Activated CD8-positive, alpha-beta memory T cell treated with anti-CD3 and anti-CD28 coated beads, Interleukin-2, amount 10 ng/mL, durations not matched to agents 7 days and 5 days (primary cell): ENCODE results near the gene CD14. TPM values are rescaled to one million over a fixed set of nuclear protein-coding genes. Genes with fewer than 3 reads are reported as not detected.
"Not testable (repeated sequence)": the region's sequence is repeated elsewhere in the genome, so short reads cannot be mapped to it uniquely, and the experiment has no call there.

Source experiments
- ATAC-seq: fragments of 150-1000 bp; cut with Tn5 transposase; one replicate; pipeline ENCODE4 v1.10.0; 2021; ENCODE audit warnings: moderate library complexity
- CTCF ChIA-PET: fragments of 350-600 bp; sonication (Branson Sonifier 250); formaldehyde crosslinking; loops from one replicate; lab custom pipeline; 2021; ENCODE audit warnings: antibody characterized with exemption; lab: Charles Lee
- DNase-seq: peaks from one replicate; pipeline ENCODE4 v3.0.0-alpha.2; 2020
- H3K27ac Mint-ChIP-seq: one replicate; pipeline ENCODE4 v1.8.0; 2021; ENCODE audit warnings: mild to moderate bottlenecking, mixed read lengths
- H3K27me3 Mint-ChIP-seq: one replicate; pipeline ENCODE4 v1.8.0; 2021; ENCODE audit warnings: mixed read lengths
- H3K36me3 Mint-ChIP-seq: one replicate; pipeline ENCODE4 v1.8.0; 2021; ENCODE audit warnings: mild to moderate bottlenecking, mixed read lengths
- H3K4me1 Mint-ChIP-seq: one replicate; pipeline ENCODE4 v1.8.0; 2021; ENCODE audit warnings: mixed read lengths
- H3K4me3 Mint-ChIP-seq: one replicate; pipeline ENCODE4 v1.8.0; 2021; ENCODE audit warnings: mild to moderate bottlenecking, moderate library complexity, mixed read lengths
- H3K9me3 Mint-ChIP-seq: one replicate; pipeline ENCODE4 v1.8.0; 2022; ENCODE audit warnings: low read depth, mixed read lengths
- total RNA-seq, 2 experiments: library from RNA; stranded (reverse); gene quantifications; one replicate each; pipeline ENCODE4 v1.2.3, GENCODE V29; 2021

The CD14 gene
- total RNA-seq: under 1 TPM; 0.38 to 0.56 TPM

GRCh38 chr5:140633021-140633471 lies at the start of gene CD14:
Gene CD14 (minus strand): TSS chr5:140633175. CDS start chr5:140633071, 104 bp downstream.
- peak within 1 kb of the TSS; percentile 76 for H3K4me3 Mint-ChIP-seq
- ATAC-seq (peak; percentile 6), DNase-seq (no peak)
- H3K9me3 Mint-ChIP-seq: peaks cover 1% of the 10 kb centered on the region
- no peak within 1 kb of the TSS for H3K27ac Mint-ChIP-seq
- CTCF ChIA-PET: interaction anchor here (0.8 to 1.6 kb wide), 10 partner anchors 9 to 270 kb away, joined by 3 to 7 read pairs (median 4); no protein-coding TSS in a partner anchor
- H3K36me3 Mint-ChIP-seq: peaks cover 1% of the 10 kb centered on the region
- H3K4me1 Mint-ChIP-seq: peaks cover 36% of the 10 kb centered on the region
- H3K27me3 Mint-ChIP-seq: peaks cover 27% of the 10 kb centered on the region

- no peak overlapping the region for H3K27ac Mint-ChIP-seq
- no peak for DNase-seq
- H3K4me3 Mint-ChIP-seq: no peak overlapping the region
- no peak for ATAC-seq
- CTCF ChIA-PET: no interaction called here
- H3K36me3 Mint-ChIP-seq: peaks cover 34% of the 10 kb centered on the region
- H3K9me3 Mint-ChIP-seq: no peaks in the 10 kb centered on the region
- no peaks in the 10 kb centered on the region for H3K27me3 Mint-ChIP-seq
- peaks cover 9% of the 10 kb centered on the region for H3K4me1 Mint-ChIP-seq
Measured at GRCh38 chr5:140678993-140679392, 46.0 kb upstream of the CD14 start.

- peak; percentile 37 for ATAC-seq
- peak overlapping the region; percentile 69 for H3K27ac Mint-ChIP-seq
Measured at GRCh38 chr5:140677947-140678346, 45.0 kb upstream of the CD14 start.

GRCh38 chr5:140674629-140675028 lies 41.7 kb upstream of the CD14 start:
- Mint-ChIP-seq H3K27me3 (no peaks in the 10 kb centered on the region), H3K9me3 (no peaks in the 10 kb centered on the region), H3K36me3 (peaks cover 36% of the 10 kb centered on the region), H3K4me3 (no peak overlapping the region), H3K27ac (no peak overlapping the region), H3K4me1 (peaks cover 9% of the 10 kb centered on the region)
- DNase-seq: no peak
- ATAC-seq: no peak
- CTCF ChIA-PET: interaction anchor here (1.5 to 1.7 kb wide), 2 partner anchors 16 to 45 kb away, joined by 4 to 9 read pairs; partner anchors contain the start of genes HARS1 and HARS2

More at GRCh38 chr5:140677947-140678346, 45.0 kb upstream of the CD14 start:
- Mint-ChIP-seq H3K27me3 (no peaks in the 10 kb centered on the region), H3K36me3 (peaks cover 30% of the 10 kb centered on the region), H3K9me3 (no peaks in the 10 kb centered on the region), H3K4me3 (no peak overlapping the region), H3K4me1 (peaks cover 9% of the 10 kb centered on the region)
- DNase-seq: no peak
- CTCF ChIA-PET: interaction anchor here (1.4 kb wide), 1 partner anchor 22 kb away, joined by 3 read pairs; the partner anchor contains the start of gene ZMAT2

- Mint-ChIP-seq H3K4me1 (peaks cover 9% of the 10 kb centered on the region), H3K36me3 (peaks cover 40% of the 10 kb centered on the region), H3K9me3 (no peaks in the 10 kb centered on the region), H3K27ac (no peak overlapping the region), H3K4me3 (no peak overlapping the region), H3K27me3 (no peaks in the 10 kb centered on the region)
- CTCF ChIA-PET: interaction anchor here (1.5 to 1.7 kb wide), 2 partner anchors 16 to 46 kb away, joined by 4 to 9 read pairs; partner anchors contain the start of genes HARS1 and HARS2
- no peak for ATAC-seq
- no peak for DNase-seq
Measured at GRCh38 chr5:140674211-140674610, 41.2 kb upstream of the CD14 start.

- no peak within 1 kb of the TSS for H3K4me3 Mint-ChIP-seq
- CTCF ChIA-PET: interaction anchor here (1.7 kb wide), 1 partner anchor 17 kb away, joined by 9 read pairs; the partner anchor contains the start of genes HARS1 and HARS2
- H3K4me1 Mint-ChIP-seq: peaks cover 9% of the 10 kb centered on the region
- peaks cover 49% of the 10 kb centered on the region for H3K36me3 Mint-ChIP-seq
- H3K27ac Mint-ChIP-seq: no peak within 1 kb of the TSS
- no peak for DNase-seq
- no peaks in the 10 kb centered on the region for H3K27me3 Mint-ChIP-seq
- H3K9me3 Mint-ChIP-seq: no peaks in the 10 kb centered on the region
- ATAC-seq: no peak
Measured at GRCh38 chr5:140673187-140673976, 40.4 kb upstream of the CD14 start, which contains the start of gene DND1. Gene DND1 (minus strand): TSS chr5:140673576. CDS start chr5:140673542, 34 bp downstream.

GRCh38 chr5:140672455-140673186 lies 39.6 kb upstream of the CD14 start:
- Mint-ChIP-seq H3K4me3 (no peak overlapping the region), H3K36me3 (peaks cover 51% of the 10 kb centered on the region), H3K27me3 (no peaks in the 10 kb centered on the region), H3K9me3 (no peaks in the 10 kb centered on the region), H3K4me1 (peaks cover 5% of the 10 kb centered on the region), H3K27ac (no peak overlapping the region)
- DNase-seq (peak; percentile 48), ATAC-seq (peak; percentile 46)
- CTCF ChIA-PET: interaction anchor here (0.9 kb wide), 1 partner anchor 17 kb away, joined by 3 read pairs; no protein-coding TSS in a partner anchor

GRCh38 chr5:140671472-140672125 lies 38.6 kb upstream of the CD14 start:
- peaks cover 13% of the 10 kb centered on the region for H3K4me1 Mint-ChIP-seq
- H3K4me3 Mint-ChIP-seq: no peak overlapping the region
- DNase-seq: no peak
- CTCF ChIA-PET: interaction anchor here (0.9 kb wide), 1 partner anchor 18 kb away, joined by 3 read pairs; no protein-coding TSS in a partner anchor
- no peak for ATAC-seq
- no peaks in the 10 kb centered on the region for H3K27me3 Mint-ChIP-seq
- peaks cover 45% of the 10 kb centered on the region for H3K36me3 Mint-ChIP-seq
- H3K27ac Mint-ChIP-seq: no peak overlapping the region
- H3K9me3 Mint-ChIP-seq: no peaks in the 10 kb centered on the region

GRCh38 chr5:140671035-140671434 lies 38.1 kb upstream of the CD14 start:
- Mint-ChIP-seq H3K4me1 (peaks cover 17% of the 10 kb centered on the region), H3K36me3 (peaks cover 48% of the 10 kb centered on the region)
- H3K9me3 Mint-ChIP-seq, CTCF ChIA-PET, H3K4me3 Mint-ChIP-seq, DNase-seq, H3K27ac Mint-ChIP-seq, ATAC-seq, H3K27me3 Mint-ChIP-seq: not testable (repeated sequence)

GRCh38 chr5:140664359-140665119 lies 31.6 kb upstream of the CD14 start, which contains the start of gene WDR55:
Gene WDR55 (plus strand): TSS chr5:140664904. CDS start chr5:140664913, 9 bp downstream.
- ATAC-seq: peak; percentile 95

GRCh38 chr5:140664030-140664358 lies 31.0 kb upstream of the CD14 start:
- Mint-ChIP-seq H3K36me3 (peaks cover 48% of the 10 kb centered on the region), H3K4me3 (peak overlapping the region; percentile 86), H3K27ac (peak overlapping the region; percentile 93), H3K4me1 (peaks cover 30% of the 10 kb centered on the region), H3K27me3 (no peaks in the 10 kb centered on the region), H3K9me3 (no peaks in the 10 kb centered on the region)
- DNase-seq (no peak), ATAC-seq (no peak)
- CTCF ChIA-PET: interaction anchor here (1.9 to 2.9 kb wide), 2 partner anchors 16 to 27 kb away, joined by 8 to 10 read pairs; partner anchors contain the start of genes HARS1, HARS2, IK and NDUFA2

More at GRCh38 chr5:140664359-140665119, 31.6 kb upstream of the CD14 start, which contains the start of gene WDR55:
- Mint-ChIP-seq H3K4me3 (peak within 1 kb of the TSS; percentile 86), H3K27ac (peak within 1 kb of the TSS; percentile 93), H3K4me1 (peaks cover 30% of the 10 kb centered on the region), H3K9me3 (no peaks in the 10 kb centered on the region), H3K27me3 (no peaks in the 10 kb centered on the region), H3K36me3 (peaks cover 49% of the 10 kb centered on the region)
- peak; percentile 98 for DNase-seq
- CTCF ChIA-PET: interaction anchor here (0.6 to 2.9 kb wide), 5 partner anchors 17 to 920 kb away, joined by 3 to 10 read pairs (median 3); partner anchors contain the start of genes HARS1, HARS2, IK and NDUFA2

- not testable (repeated sequence) for DNase-seq, H3K4me3 Mint-ChIP-seq, H3K27me3 Mint-ChIP-seq, ATAC-seq, H3K27ac Mint-ChIP-seq, H3K9me3 Mint-ChIP-seq
- Mint-ChIP-seq H3K36me3 (peaks cover 50% of the 10 kb centered on the region), H3K4me1 (peaks cover 13% of the 10 kb centered on the region)
- CTCF ChIA-PET: interaction anchor here (1.3 kb wide), 1 partner anchor 31 kb away, joined by 3 read pairs; the partner anchor contains the start of genes HARS1 and HARS2
Measured at GRCh38 chr5:140660371-140660770, 27.4 kb upstream of the CD14 start.
